HEK293T (cell line): Measurements from ENCODE around the gene PPIE.
A peak's percentile ranks its signal among the peaks of the same experiment; 100 is the strongest.

Source experiments
- CTCF ChIA-PET: fragments of 350-600 bp; formaldehyde crosslinking; extraction: SDS; loops from one replicate; lab custom pipeline; 2021; ENCODE audit warnings: antibody characterized with exemption, inconsistent platforms; lab: Yijun Ruan, JAX
- POLR2A ChIA-PET: fragments of 350-600 bp; formaldehyde crosslinking; extraction: SDS; loops from one replicate; lab custom pipeline; 2020; ENCODE audit warnings: antibody characterized with exemption, inconsistent platforms; lab: Yijun Ruan, JAX
- DNase-seq: peaks from one replicate; pipeline ENCODE4 v3.0.0; 2012; ENCODE audit warnings: mixed read lengths; ENCODE audit errors: extremely low spot score
- ARNT ChIP-seq: fragments of 450-650 bp; IDR thresholded peaks from 2 replicates; pipeline ENCODE4 v1.6.1; 2017; ENCODE audit warnings: mild to moderate bottlenecking
- BHLHE40 ChIP-seq: fragments of 450-650 bp; IDR thresholded peaks from 2 replicates; pipeline ENCODE4 v1.6.1; 2016; ENCODE audit warnings: mild to moderate bottlenecking, moderate library complexity, borderline replicate concordance
- CTBP1 ChIP-seq: fragments of 450-650 bp; IDR thresholded peaks from 2 replicates; pipeline ENCODE4 v1.6.1; 2016; ENCODE audit warnings: borderline replicate concordance
- ELF4 ChIP-seq: fragments of 450-650 bp; IDR thresholded peaks from 2 replicates; pipeline ENCODE4 v1.6.1; 2017; ENCODE audit warnings: antibody characterized with exemption
- FOXA1 ChIP-seq: fragments of 450-650 bp; IDR thresholded peaks from 2 replicates; pipeline ENCODE4 v1.6.1; 2016; ENCODE audit warnings: mild to moderate bottlenecking
- FOXK2 ChIP-seq: fragments of 450-650 bp; IDR thresholded peaks from 2 replicates; pipeline ENCODE4 v1.6.1; 2016; ENCODE audit warnings: mild to moderate bottlenecking
- FOXM1 ChIP-seq: fragments of 450-650 bp; IDR thresholded peaks from 2 replicates; pipeline ENCODE4 v1.6.1; 2017; ENCODE audit warnings: mild to moderate bottlenecking, borderline replicate concordance
- HDGF ChIP-seq: fragments of 450-650 bp; IDR thresholded peaks from 2 replicates; pipeline ENCODE4 v1.6.1; 2017; ENCODE audit warnings: antibody characterized with exemption, borderline replicate concordance
- L3MBTL2 ChIP-seq: fragments of 450-650 bp; conservative IDR thresholded peaks from 2 replicates; pipeline ENCODE4 v1.6.1; 2016; ENCODE audit warnings: mild to moderate bottlenecking
- LEF1 ChIP-seq: fragments of 450-650 bp; IDR thresholded peaks from 2 replicates; pipeline ENCODE4 v1.6.1; 2017; ENCODE audit warnings: mild to moderate bottlenecking, borderline replicate concordance
- NFRKB ChIP-seq: fragments of 450-650 bp; IDR thresholded peaks from 2 replicates; pipeline ENCODE4 v1.6.1; 2016; ENCODE audit warnings: mild to moderate bottlenecking, moderate library complexity
- SP1 ChIP-seq: fragments of 450-650 bp; IDR thresholded peaks from 2 replicates; pipeline ENCODE4 v1.6.1; 2017
- SUZ12 ChIP-seq: fragments of 450-650 bp; IDR thresholded peaks from 2 replicates; pipeline ENCODE4 v1.6.1; 2016; ENCODE audit warnings: mild to moderate bottlenecking
- TARDBP ChIP-seq: fragments of 450-650 bp; IDR thresholded peaks from 2 replicates; pipeline ENCODE4 v1.6.1; 2016
- ZNF384 ChIP-seq: fragments of 450-650 bp; IDR thresholded peaks from 2 replicates; pipeline ENCODE4 v1.6.1; 2016
- TF ChIP-seq, protein P1 (sequence below): fragments of 450-650 bp; IDR thresholded peaks from 2 replicates; pipeline ENCODE4 v1.6.1; 2016

Gene PPIE

GRCh38 chr1:39798859-39799769, 60.4 kb downstream of the PPIE start:
- POLR2A ChIA-PET: interaction anchor here (1.5 to 3.7 kb wide), 2 partner anchors 10 to 60 kb away, joined by 8 to 20 read pairs; partner anchors contain the start of genes BMP8B and PPIE
- CTCF ChIA-PET: interaction anchor here (0.6 to 1.8 kb wide), 13 partner anchors 10 to 357 kb away, joined by 3 to 10 read pairs (median 3); partner anchors contain the start of gene BMP8B
- TF ChIP-seq L3MBTL2: peak; percentile 81
- TF ChIP-seq ELF4: peak; percentile 68
- DNase-seq: peak; percentile 63

- CTCF ChIA-PET: interaction anchor here (0.6 to 1.8 kb wide), 11 partner anchors 9 to 358 kb away, joined by 3 to 10 read pairs (median 3); partner anchors contain the start of genes BMP8B and PPIE
- DNase-seq: peak; percentile 80
- POLR2A ChIA-PET: interaction anchor here (0.8 to 3.7 kb wide), 2 partner anchors 11 to 16 kb away, joined by 3 to 20 read pairs; partner anchors contain the start of gene BMP8B
- TF ChIP-seq ARNT: no peak
- TF ChIP-seq BHLHE40: no peak
- TF ChIP-seq ZNF384: no peak
- no peak for TF ChIP-seq ELF4
- TF ChIP-seq HDGF: no peak
- TF ChIP-seq L3MBTL2: no peak
- TF ChIP-seq FOXA1: no peak
- no peak; the same call in 1 of the 2 replicates for TF ChIP-seq CTBP1
- no peak for TF ChIP-seq TARDBP
- no peak for TF ChIP-seq FOXM1
- no peak for TF ChIP-seq SUZ12
- TF ChIP-seq SP1: no peak
- TF ChIP-seq NFRKB: no peak
- TF ChIP-seq FOXK2: no peak
- TF ChIP-seq, protein P1, sequence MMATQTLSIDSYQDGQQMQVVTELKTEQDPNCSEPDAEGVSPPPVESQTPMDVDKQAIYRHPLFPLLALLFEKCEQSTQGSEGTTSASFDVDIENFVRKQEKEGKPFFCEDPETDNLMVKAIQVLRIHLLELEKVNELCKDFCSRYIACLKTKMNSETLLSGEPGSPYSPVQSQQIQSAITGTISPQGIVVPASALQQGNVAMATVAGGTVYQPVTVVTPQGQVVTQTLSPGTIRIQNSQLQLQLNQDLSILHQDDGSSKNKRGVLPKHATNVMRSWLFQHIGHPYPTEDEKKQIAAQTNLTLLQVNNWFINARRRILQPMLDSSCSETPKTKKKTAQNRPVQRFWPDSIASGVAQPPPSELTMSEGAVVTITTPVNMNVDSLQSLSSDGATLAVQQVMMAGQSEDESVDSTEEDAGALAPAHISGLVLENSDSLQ: no peak
- TF ChIP-seq LEF1: no peak
Measured at GRCh38 chr1:39799770-39800470, 61.2 kb downstream of the PPIE start.

DNA sequence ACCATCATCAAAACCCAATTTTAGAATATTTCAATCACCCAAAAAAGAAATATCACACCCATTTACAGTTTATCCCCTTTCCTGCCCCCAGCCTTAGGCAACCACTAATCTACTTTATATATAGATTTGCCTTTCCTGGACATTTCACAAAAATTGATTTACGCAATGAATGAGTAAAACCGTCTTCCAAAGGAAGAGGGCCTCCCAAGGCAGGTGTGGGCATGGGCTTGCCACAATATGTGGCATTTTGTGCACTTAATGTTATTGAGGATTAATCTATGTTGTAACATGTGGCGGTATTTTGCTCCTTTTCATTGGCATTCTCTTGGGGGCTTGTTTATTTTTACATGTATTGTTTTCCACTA, 61.8 kb downstream of the PPIE start:
- TF ChIP-seq L3MBTL2: no peak
- no peak for TF ChIP-seq ELF4
- no peak for TF ChIP-seq SUZ12
- TF ChIP-seq BHLHE40: no peak
- TF ChIP-seq TARDBP: no peak
- TF ChIP-seq HDGF: no peak
- no peak for TF ChIP-seq FOXA1
- no peak for TF ChIP-seq ZNF384
- no peak for TF ChIP-seq FOXM1
- TF ChIP-seq, protein P1: no peak
- no peak for TF ChIP-seq NFRKB
- TF ChIP-seq LEF1: no peak
- TF ChIP-seq ARNT: no peak
- no peak for TF ChIP-seq FOXK2
- POLR2A ChIA-PET: interaction anchor here (0.8 to 3.7 kb wide), 2 partner anchors 11 to 15 kb away, joined by 3 to 20 read pairs; partner anchors contain the start of gene BMP8B
- no peak for DNase-seq
- CTCF ChIA-PET: interaction anchor here (0.6 to 1.8 kb wide), 8 partner anchors 9 to 314 kb away, joined by 3 to 10 read pairs (median 4); partner anchors contain the start of genes BMP8B and PPIE

- CTCF ChIA-PET: no interaction called here
- no peak for TF ChIP-seq SUZ12
- TF ChIP-seq ZNF384: no peak
- no peak for TF ChIP-seq BHLHE40
- TF ChIP-seq HDGF: no peak
- no peak for TF ChIP-seq FOXA1
- no peak for TF ChIP-seq FOXK2
- TF ChIP-seq TARDBP: no peak
- no peak for TF ChIP-seq ARNT
- TF ChIP-seq, protein P1: no peak
- TF ChIP-seq CTBP1: no peak
- no peak for TF ChIP-seq NFRKB
- TF ChIP-seq LEF1: no peak
- TF ChIP-seq ELF4: no peak
- no peak for TF ChIP-seq SP1
- no peak for TF ChIP-seq FOXM1
- POLR2A ChIA-PET: no interaction called here
- DNase-seq: no peak
Measured at GRCh38 chr1:39802496-39803260, 64.0 kb downstream of the PPIE start.

- CTCF ChIA-PET: no interaction called here
- POLR2A ChIA-PET: no interaction called here
- no peak for TF ChIP-seq HDGF
- no peak for TF ChIP-seq FOXM1
Measured at GRCh38 chr1:39805385-39805784, 66.7 kb downstream of the PPIE start.

More at GRCh38 chr1:39805385-39805784, 66.7 kb downstream of the PPIE start:
- no peak for DNase-seq
